Choroid plexus epithelial cell (primary cell): Measurements from ENCODE around the gene BAZ2B.

Experiments
- DNase-seq: peaks from one replicate; pipeline ENCODE4 v3.0.0-alpha.2; 2010; ENCODE audit warnings: low read depth
- H3K4me3 ChIP-seq: 2 replicates; pipeline ENCODE4 v1.5.1; 2011; ENCODE audit warnings: low read depth, mild to moderate bottlenecking, control low read depth, low read length, moderate library complexity
- TF ChIP-seq, protein P1 (sequence below): conservative IDR thresholded peaks from 2 replicates; pipeline ENCODE4 v1.5.1; 2011; ENCODE audit warnings: low read depth, mild to moderate bottlenecking, control low read depth, inconsistent platforms, low read length, moderate library complexity

The BAZ2B gene

GRCh38 chr2:159471340-159471739 is 145.0 kb downstream of the BAZ2B start:
- TF ChIP-seq, protein P1, sequence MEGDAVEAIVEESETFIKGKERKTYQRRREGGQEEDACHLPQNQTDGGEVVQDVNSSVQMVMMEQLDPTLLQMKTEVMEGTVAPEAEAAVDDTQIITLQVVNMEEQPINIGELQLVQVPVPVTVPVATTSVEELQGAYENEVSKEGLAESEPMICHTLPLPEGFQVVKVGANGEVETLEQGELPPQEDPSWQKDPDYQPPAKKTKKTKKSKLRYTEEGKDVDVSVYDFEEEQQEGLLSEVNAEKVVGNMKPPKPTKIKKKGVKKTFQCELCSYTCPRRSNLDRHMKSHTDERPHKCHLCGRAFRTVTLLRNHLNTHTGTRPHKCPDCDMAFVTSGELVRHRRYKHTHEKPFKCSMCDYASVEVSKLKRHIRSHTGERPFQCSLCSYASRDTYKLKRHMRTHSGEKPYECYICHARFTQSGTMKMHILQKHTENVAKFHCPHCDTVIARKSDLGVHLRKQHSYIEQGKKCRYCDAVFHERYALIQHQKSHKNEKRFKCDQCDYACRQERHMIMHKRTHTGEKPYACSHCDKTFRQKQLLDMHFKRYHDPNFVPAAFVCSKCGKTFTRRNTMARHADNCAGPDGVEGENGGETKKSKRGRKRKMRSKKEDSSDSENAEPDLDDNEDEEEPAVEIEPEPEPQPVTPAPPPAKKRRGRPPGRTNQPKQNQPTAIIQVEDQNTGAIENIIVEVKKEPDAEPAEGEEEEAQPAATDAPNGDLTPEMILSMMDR = no peak
- no peak for DNase-seq
- H3K4me3 ChIP-seq = no peak overlapping the region

DNA sequence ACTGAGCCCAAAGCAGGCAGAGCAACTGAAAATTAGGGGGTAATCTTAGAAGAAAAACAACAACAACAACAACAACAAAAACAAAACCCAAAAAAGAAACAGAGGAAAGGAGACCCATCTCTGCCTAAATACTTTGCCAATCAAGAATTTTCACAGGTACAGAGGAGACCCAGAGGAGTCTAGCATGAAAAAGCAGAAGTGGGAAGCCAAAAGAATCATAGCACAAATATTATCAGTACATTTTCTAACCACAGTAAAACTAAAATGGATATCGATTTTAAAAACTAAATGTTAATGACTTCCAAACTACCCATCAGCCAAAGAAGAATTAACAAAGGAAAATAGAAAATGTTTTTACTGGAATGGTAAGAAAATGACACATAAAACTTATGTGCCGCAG is 148.1 kb downstream of the BAZ2B start:
- DNase-seq = no peak
- H3K4me3 ChIP-seq = no peak overlapping the region
- TF ChIP-seq, protein P1 = no peak

GRCh38 chr2:159462961-159463360 is 153.4 kb downstream of the BAZ2B start:
- no peak overlapping the region for H3K4me3 ChIP-seq
- DNase-seq = no peak
- TF ChIP-seq, protein P1 = no peak

- no peak overlapping the region for H3K4me3 ChIP-seq
- TF ChIP-seq, protein P1 = no peak
- DNase-seq = no peak
Measured at GRCh38 chr2:159462201-159462785, 154.1 kb downstream of the BAZ2B start.

GRCh38 chr2:159461076-159461475 is 155.3 kb downstream of the BAZ2B start:
- TF ChIP-seq, protein P1 = no peak
- no peak overlapping the region for H3K4me3 ChIP-seq
- no peak for DNase-seq

DNA sequence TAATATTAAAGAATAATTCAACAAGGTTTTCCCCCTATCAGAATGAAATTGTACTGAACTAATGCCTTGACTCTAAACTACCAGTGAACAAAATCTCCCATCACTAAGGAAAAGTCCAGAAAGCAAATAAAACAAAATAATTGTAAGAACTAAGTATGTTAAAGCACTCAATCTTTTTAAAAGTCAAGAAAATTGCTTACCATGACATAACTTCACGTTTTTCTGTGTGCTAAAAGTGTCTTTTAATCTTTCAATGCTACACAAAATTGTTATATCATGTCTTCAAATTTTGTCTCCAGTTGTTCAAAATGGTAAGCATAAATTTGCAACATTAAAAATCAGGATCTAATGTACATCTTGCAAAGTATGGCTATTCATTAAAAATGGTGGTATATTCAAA is 156.1 kb downstream of the BAZ2B start:
- TF ChIP-seq, protein P1 = no peak
- H3K4me3 ChIP-seq = no peak overlapping the region
- no peak for DNase-seq

GRCh38 chr2:159459279-159459678 is 157.1 kb downstream of the BAZ2B start:
- TF ChIP-seq, protein P1 = no peak
- H3K4me3 ChIP-seq = no peak overlapping the region
- peak; percentile 19 for DNase-seq
